ENCODE results near the gene KIAA1217.

- TF ChIP-seq ESRRA (IDR thresholded peaks at IDR 0.05; ENCODE audit: borderline replicate concordance, low read depth) (no peak), ZBTB40 (IDR thresholded peaks at IDR 0.05) (no peak), ZBTB40 (CRISPR knock-in tag; IDR thresholded peaks at IDR 0.05) (no peak), CBX1 (IDR thresholded peaks at IDR 0.05; ENCODE audit: low read depth) (no peak), TAF1 (IDR thresholded peaks at IDR 0.05; ENCODE audit: control insufficient read depth, extremely low read depth, insufficient read depth, low read length, severe bottlenecking) (no peak), EP300 (IDR thresholded peaks at IDR 0.05; ENCODE audit: low read length) (no peak), DMBX1 (CRISPR knock-in tag; IDR thresholded peaks at IDR 0.05; ENCODE audit: borderline replicate concordance) (no peak), RNF2 (IDR thresholded peaks at IDR 0.05) (no peak), GTF2F1 (IDR thresholded peaks at IDR 0.05; ENCODE audit: low read depth, low read length) (no peak)
- TF ChIP-seq, protein P1, sequence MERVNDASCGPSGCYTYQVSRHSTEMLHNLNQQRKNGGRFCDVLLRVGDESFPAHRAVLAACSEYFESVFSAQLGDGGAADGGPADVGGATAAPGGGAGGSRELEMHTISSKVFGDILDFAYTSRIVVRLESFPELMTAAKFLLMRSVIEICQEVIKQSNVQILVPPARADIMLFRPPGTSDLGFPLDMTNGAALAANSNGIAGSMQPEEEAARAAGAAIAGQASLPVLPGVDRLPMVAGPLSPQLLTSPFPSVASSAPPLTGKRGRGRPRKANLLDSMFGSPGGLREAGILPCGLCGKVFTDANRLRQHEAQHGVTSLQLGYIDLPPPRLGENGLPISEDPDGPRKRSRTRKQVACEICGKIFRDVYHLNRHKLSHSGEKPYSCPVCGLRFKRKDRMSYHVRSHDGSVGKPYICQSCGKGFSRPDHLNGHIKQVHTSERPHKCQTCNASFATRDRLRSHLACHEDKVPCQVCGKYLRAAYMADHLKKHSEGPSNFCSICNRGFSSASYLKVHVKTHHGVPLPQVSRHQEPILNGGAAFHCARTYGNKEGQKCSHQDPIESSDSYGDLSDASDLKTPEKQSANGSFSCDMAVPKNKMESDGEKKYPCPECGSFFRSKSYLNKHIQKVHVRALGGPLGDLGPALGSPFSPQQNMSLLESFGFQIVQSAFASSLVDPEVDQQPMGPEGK (CRISPR knock-in tag; IDR thresholded peaks at IDR 0.05; ENCODE audit: borderline replicate concordance): no peak
- TF ChIP-seq, protein P2, sequence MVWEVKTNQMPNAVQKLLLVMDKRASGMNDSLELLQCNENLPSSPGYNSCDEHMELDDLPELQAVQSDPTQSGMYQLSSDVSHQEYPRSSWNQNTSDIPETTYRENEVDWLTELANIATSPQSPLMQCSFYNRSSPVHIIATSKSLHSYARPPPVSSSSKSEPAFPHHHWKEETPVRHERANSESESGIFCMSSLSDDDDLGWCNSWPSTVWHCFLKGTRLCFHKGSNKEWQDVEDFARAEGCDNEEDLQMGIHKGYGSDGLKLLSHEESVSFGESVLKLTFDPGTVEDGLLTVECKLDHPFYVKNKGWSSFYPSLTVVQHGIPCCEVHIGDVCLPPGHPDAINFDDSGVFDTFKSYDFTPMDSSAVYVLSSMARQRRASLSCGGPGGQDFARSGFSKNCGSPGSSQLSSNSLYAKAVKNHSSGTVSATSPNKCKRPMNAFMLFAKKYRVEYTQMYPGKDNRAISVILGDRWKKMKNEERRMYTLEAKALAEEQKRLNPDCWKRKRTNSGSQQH (CRISPR knock-in tag; IDR thresholded peaks at IDR 0.05): no peak
Observed at GRCh38 chr10:24259365-24260130, 50.6 kb downstream of the KIAA1217 start.
